Hepatocyte (in vitro differentiated cells): ENCODE measurements around the gene SLX4IP.

Source experiments
- EZH2phosphoT487 ChIP-seq: fragments of 200-600 bp; sonication (generic); IDR thresholded peaks from one replicate; pipeline ENCODE4 v1.6.1; 2018; ENCODE audit warnings: antibody characterized with exemption, mild to moderate bottlenecking, low read depth, moderate library complexity; ENCODE audit not compliant: unreplicated experiment, severe bottlenecking
- TF ChIP-seq, protein P1 (sequence below): fragments of 200-600 bp; sonication (generic); IDR thresholded peaks from 2 replicates; pipeline ENCODE4 v1.5.1; 2016; ENCODE audit warnings: antibody characterized with exemption, mild to moderate bottlenecking; ENCODE audit not compliant: poor library complexity

DNA sequence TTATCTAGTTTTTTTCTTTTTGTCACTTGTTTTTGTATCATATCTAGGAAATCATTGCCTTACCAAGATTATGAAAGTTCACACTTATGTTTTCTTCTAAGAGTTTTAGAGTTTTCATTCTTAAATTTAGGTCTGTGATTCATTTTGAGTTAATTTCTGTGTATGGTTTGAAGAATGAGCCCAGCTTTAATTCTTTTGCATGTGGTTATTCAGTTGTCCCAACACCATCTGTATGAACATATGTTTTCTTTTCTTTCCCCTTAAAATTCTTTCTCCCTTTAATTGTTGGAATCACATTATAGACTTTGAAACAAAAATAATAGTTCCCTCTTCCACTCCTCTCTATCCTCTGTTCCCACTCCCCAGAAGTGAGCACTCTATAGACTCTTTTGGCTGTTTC, 85.4 kb downstream of the SLX4IP start:
- no peak for TF ChIP-seq EZH2phosphoT487
- TF ChIP-seq, protein P1, sequence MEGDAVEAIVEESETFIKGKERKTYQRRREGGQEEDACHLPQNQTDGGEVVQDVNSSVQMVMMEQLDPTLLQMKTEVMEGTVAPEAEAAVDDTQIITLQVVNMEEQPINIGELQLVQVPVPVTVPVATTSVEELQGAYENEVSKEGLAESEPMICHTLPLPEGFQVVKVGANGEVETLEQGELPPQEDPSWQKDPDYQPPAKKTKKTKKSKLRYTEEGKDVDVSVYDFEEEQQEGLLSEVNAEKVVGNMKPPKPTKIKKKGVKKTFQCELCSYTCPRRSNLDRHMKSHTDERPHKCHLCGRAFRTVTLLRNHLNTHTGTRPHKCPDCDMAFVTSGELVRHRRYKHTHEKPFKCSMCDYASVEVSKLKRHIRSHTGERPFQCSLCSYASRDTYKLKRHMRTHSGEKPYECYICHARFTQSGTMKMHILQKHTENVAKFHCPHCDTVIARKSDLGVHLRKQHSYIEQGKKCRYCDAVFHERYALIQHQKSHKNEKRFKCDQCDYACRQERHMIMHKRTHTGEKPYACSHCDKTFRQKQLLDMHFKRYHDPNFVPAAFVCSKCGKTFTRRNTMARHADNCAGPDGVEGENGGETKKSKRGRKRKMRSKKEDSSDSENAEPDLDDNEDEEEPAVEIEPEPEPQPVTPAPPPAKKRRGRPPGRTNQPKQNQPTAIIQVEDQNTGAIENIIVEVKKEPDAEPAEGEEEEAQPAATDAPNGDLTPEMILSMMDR = no peak
